ENCODE measurements around the gene UPF1.

- TF ChIP-seq KLF10 (tag by site-specific recombination; IDR thresholded peaks at IDR 0.05) (no peak), ZBTB11 (tag by site-specific recombination; conservative IDR thresholded peaks at IDR 0.05; ENCODE audit: low read depth) (no peak), ZNF148 (tag by site-specific recombination; IDR thresholded peaks at IDR 0.05; ENCODE audit: borderline replicate concordance) (no peak), ZNF670 (tag by site-specific recombination; IDR thresholded peaks at IDR 0.05; ENCODE audit: low read depth) (no peak), ZBTB26 (tag by site-specific recombination; optimal IDR thresholded peaks at IDR 0.05) (no peak), ZSCAN5A (tag by site-specific recombination; IDR thresholded peaks at IDR 0.05) (no peak), CTCF (tag by site-specific recombination; IDR thresholded peaks at IDR 0.05) (no peak), ZNF121 (tag by site-specific recombination; IDR thresholded peaks at IDR 0.05) (no peak), PRDM2 (tag by site-specific recombination; IDR thresholded peaks at IDR 0.05; ENCODE audit: borderline replicate concordance) (no peak), ZNF837 (tag by site-specific recombination; IDR thresholded peaks at IDR 0.05) (no peak), ZNF157 (tag by site-specific recombination; IDR thresholded peaks at IDR 0.05) (no peak), ZNF747 (tag by site-specific recombination; IDR thresholded peaks at IDR 0.05) (no peak), SP3 (tag by site-specific recombination; IDR thresholded peaks at IDR 0.05) (no peak)
These were observed 32.3 kb upstream of the UPF1 start for GRCh38 chr19:18799389-18799970.

Measured in HEK293 (cell line).